Peyer's patch (tissue), 4 donors: ENCODE results near the gene ATG16L2.

Experiments used
- CTCF ChIP-seq, 6 experiments: fragments of 450-650 bp in 4 of 6; fragments of 200-600 bp in 2 of 6; sonication (generic) in 1 of 6; IDR thresholded peaks; one replicate each; pipeline ENCODE4 v1.5.1; 2017 to 2019; ENCODE audit warnings: antibody characterized with exemption in 6 of 6, mild to moderate bottlenecking in 3 of 6, moderate library complexity in 1 of 6
- POLR2A ChIP-seq, 2 donors: fragments of 450-650 bp; IDR thresholded peaks; one replicate each; pipeline ENCODE4 v1.5.1; 2017; ENCODE audit warnings: antibody characterized with exemption in 2 of 2, mild to moderate bottlenecking in 2 of 2, moderate library complexity in 2 of 2

DNA sequence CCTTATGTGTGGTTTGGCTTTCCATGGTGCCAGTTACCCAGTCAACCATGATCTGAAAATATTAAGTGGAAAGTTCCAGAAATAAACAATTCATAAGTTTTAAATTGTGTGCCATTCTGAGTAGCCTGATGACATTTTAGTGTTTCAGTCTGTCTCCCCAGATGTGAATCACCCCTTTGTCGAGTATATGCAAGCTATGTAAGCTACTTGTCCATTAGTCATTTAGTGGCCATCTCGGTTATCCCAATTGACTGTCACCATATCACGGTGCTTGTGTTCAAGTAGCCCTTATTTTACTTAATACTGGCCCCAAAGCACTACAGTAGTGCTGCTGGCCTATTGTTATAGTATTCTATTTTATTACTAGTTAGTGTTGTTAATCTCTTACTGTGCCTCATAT, 44.9 kb downstream of the ATG16L2 start:
- TF ChIP-seq CTCF (IDR thresholded peaks at IDR 0.05) (no peak), POLR2A (IDR thresholded peaks at IDR 0.05) (no peak)
